Measurements from ENCODE around the gene NPC2. TPM values are rescaled to one million over a fixed set of nuclear protein-coding genes. Genes with fewer than 3 reads are reported as not detected.
"Not testable (repeated sequence)": the region's sequence is repeated elsewhere in the genome, so short reads cannot be mapped to it uniquely, and the experiment has no call there.

NPC2 gene
- total and polyA plus RNA-seq, 2 donors (not counting 3 experiments of a cell fraction or from before 2014, with no cell fraction given), result 203 to 406 TPM

DNA sequence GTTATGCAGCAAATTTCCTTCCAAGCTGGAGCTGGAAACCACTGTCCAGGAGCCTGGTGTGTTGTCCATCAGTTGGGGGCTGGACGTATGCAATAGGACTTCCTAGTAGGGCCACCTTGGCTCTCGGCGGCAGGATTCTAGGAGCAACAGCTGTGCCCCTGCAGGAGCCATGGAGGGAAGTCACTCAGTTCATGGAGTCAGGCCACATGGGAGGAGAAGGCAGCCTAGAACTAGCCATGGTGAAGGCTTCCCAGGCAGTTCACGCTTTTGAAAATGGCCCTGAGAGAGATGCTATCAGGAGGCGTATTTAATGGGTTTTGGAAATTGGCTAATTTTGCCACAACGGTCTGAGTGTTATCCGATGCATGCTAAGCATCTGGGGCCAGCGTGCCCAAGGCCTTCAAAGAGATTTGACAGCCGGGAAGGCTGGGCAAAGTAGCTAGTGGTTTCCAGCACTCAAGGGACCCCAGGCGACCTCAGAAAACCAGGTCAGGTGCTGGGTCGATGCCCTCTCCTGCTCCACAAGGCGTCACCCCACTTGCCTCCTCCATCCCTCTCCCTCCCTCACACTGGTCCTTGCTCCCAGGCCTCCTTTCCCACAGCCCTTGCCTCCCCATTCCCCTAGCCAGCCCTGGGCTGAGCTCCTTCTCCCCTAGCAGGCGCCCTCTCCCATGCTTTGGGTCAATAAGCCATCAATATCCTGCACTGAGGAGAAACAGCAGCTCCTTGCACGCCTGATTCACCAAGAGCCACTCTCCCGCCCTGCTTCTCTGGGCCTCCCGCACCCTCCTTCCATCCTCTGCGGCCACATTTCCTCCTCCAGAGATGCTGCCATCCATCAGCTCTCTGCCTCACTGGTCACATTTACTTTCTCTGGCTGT lies 36.2 kb downstream of the NPC2 start:
- intact Hi-C loops (cut with micrococcal nuclease), result no loop called here
- no peaks in the 10 kb centered on the region for H3K79me2 ChIP-seq (ENCODE audit: control insufficient read depth, insufficient read depth, low read length)
- DNase-seq (ENCODE audit: low read depth, low spot score), result no peak
- no peak overlapping the region for H3K4me2 ChIP-seq (ENCODE audit: insufficient read depth, low read length)
- H3K9me1 ChIP-seq (replicated peaks; ENCODE audit: control insufficient read depth, extremely low read depth, insufficient read depth, low read length), result no peaks in the 10 kb centered on the region
- H2AFZ ChIP-seq (ENCODE audit: low read depth, low read length), result no peak overlapping the region
- dilution Hi-C loops (cut with MboI; ENCODE audit: extremely low pct_ligation_motif_present, low sequenced_read_pairs), result no loop called here
- no peaks in the 10 kb centered on the region for H3K9me3 ChIP-seq (replicated peaks; ENCODE audit: control insufficient read depth, insufficient read depth, low read length)
- POLR2A ChIA-PET, result no interaction called here
- TF ChIP-seq EZH2 (IDR thresholded peaks at IDR 0.05; ENCODE audit: borderline replicate concordance, low read depth, low read length, severe bottlenecking) (no peak), JUN (IDR thresholded peaks at IDR 0.05; ENCODE audit: borderline replicate concordance, insufficient read depth, insufficient read length, low read depth) (no peak), MYC (IDR thresholded peaks at IDR 0.05; ENCODE audit: low read depth, low read length) (no peak), FOS (IDR thresholded peaks at IDR 0.05; ENCODE audit: borderline replicate concordance, insufficient read depth, low read length) (no peak), POLR2A (IDR thresholded peaks at IDR 0.05; ENCODE audit: low read depth, low read length) (no peak), GATA2 (IDR thresholded peaks at IDR 0.05; ENCODE audit: insufficient read depth, insufficient read length, low read depth, low read length) (no peak), POLR2AphosphoS5 (IDR thresholded peaks at IDR 0.05; ENCODE audit: insufficient read depth, low read depth, low read length) (no peak)
- TF ChIP-seq, protein P1, sequence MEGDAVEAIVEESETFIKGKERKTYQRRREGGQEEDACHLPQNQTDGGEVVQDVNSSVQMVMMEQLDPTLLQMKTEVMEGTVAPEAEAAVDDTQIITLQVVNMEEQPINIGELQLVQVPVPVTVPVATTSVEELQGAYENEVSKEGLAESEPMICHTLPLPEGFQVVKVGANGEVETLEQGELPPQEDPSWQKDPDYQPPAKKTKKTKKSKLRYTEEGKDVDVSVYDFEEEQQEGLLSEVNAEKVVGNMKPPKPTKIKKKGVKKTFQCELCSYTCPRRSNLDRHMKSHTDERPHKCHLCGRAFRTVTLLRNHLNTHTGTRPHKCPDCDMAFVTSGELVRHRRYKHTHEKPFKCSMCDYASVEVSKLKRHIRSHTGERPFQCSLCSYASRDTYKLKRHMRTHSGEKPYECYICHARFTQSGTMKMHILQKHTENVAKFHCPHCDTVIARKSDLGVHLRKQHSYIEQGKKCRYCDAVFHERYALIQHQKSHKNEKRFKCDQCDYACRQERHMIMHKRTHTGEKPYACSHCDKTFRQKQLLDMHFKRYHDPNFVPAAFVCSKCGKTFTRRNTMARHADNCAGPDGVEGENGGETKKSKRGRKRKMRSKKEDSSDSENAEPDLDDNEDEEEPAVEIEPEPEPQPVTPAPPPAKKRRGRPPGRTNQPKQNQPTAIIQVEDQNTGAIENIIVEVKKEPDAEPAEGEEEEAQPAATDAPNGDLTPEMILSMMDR (IDR thresholded peaks at IDR 0.05; ENCODE audit: extremely low read depth in 1 of 2, insufficient read depth in 1 of 2, low read depth in 1 of 2, low read length in 2 of 2), result no peak
- TF ChIP-seq, protein P2, sequence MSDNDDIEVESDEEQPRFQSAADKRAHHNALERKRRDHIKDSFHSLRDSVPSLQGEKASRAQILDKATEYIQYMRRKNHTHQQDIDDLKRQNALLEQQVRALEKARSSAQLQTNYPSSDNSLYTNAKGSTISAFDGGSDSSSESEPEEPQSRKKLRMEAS (IDR thresholded peaks at IDR 0.05; ENCODE audit: insufficient read depth, insufficient read length), result no peak
- CTCF ChIA-PET, result interaction anchor here (1.1 to 5.5 kb wide), 3 partner anchors 10 to 45 kb away, joined by 3 to 43 read pairs (median 7); no protein-coding TSS in a partner anchor
- peaks cover 1 to 3% of the 10 kb centered on the region in 2 experiments for H3K27me3 ChIP-seq (ENCODE audit: control insufficient read depth in 2 of 2, insufficient read depth in 2 of 2, low read length in 2 of 2)
- no peaks in the 10 kb centered on the region for H3K36me3 ChIP-seq (ENCODE audit: control insufficient read depth in 2 of 2, extremely low read depth in 1 of 2, insufficient read depth in 2 of 2, low read length in 2 of 2)
- no peaks in the 10 kb centered on the region for H4K20me1 ChIP-seq (replicated peaks; ENCODE audit: control insufficient read depth, extremely low read depth, insufficient read depth, low read length)
- no peak overlapping the region for H3K9ac ChIP-seq (replicated peaks; ENCODE audit: extremely low read depth, insufficient read depth, low read length)
- peaks cover 8% of the 10 kb centered on the region for H3K4me1 ChIP-seq (ENCODE audit: control insufficient read depth, extremely low read depth, insufficient read depth, low read length)
- no peak overlapping the region for H3K27ac ChIP-seq (ENCODE audit: insufficient read depth, low read depth, low read length)
- FAIRE-seq, result no peak
- H3K4me3 ChIP-seq (replicated peaks in 1 of 3; ENCODE audit: insufficient read depth in 1 of 3, low read depth in 1 of 3, low read length in 3 of 3), result no peak overlapping the region
- no TSS peak for BruUV-seq (replicated peaks)

DNA sequence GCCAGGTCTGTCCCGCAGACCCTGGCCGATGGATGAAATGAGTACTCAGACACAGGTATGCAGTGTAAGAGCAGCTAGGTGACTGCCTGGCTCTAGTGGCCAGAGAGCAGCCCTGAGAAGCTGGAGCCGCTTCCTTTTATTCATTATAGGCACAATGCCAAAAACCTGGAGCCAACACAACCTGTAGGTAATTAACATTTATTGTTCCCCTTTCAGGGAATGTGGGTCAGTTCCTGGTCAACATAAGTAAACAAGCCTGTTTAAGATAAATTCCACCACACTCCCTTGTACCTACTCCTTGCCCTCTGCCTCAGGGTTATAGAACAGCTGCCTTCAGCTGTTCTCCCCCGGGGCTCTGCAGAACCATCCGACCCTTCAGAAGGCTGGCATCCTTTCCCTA lies 38.7 kb downstream of the NPC2 start:
- FAIRE-seq; H3K4me2 ChIP-seq (ENCODE audit: insufficient read depth, low read length); H3K9ac ChIP-seq (replicated peaks; ENCODE audit: extremely low read depth, insufficient read depth, low read length); H3K9me1 ChIP-seq (replicated peaks; ENCODE audit: control insufficient read depth, extremely low read depth, insufficient read depth, low read length); H3K4me1 ChIP-seq (ENCODE audit: control insufficient read depth, extremely low read depth, insufficient read depth, low read length); dilution Hi-C loops (cut with MboI; ENCODE audit: extremely low pct_ligation_motif_present, low sequenced_read_pairs); H3K9me3 ChIP-seq (replicated peaks; ENCODE audit: control insufficient read depth, insufficient read depth, low read length); POLR2A ChIA-PET; BruUV-seq (replicated peaks); H3K36me3 ChIP-seq (ENCODE audit: control insufficient read depth in 2 of 2, extremely low read depth in 1 of 2, insufficient read depth in 2 of 2, low read length in 2 of 2); H2AFZ ChIP-seq (ENCODE audit: low read depth, low read length); intact Hi-C loops (cut with micrococcal nuclease); H4K20me1 ChIP-seq (replicated peaks; ENCODE audit: control insufficient read depth, extremely low read depth, insufficient read depth, low read length); H3K79me2 ChIP-seq (ENCODE audit: control insufficient read depth, insufficient read depth, low read length); H3K27ac ChIP-seq (ENCODE audit: insufficient read depth, low read depth, low read length); H3K4me3 ChIP-seq (replicated peaks in 1 of 3; ENCODE audit: insufficient read depth in 1 of 3, low read depth in 1 of 3, low read length in 3 of 3): not testable (repeated sequence)
- CTCF ChIA-PET, result interaction anchor here (1.5 kb wide), 1 partner anchor 35 kb away, joined by 3 read pairs; no protein-coding TSS in a partner anchor
- H3K27me3 ChIP-seq (ENCODE audit: control insufficient read depth in 2 of 2, insufficient read depth in 2 of 2, low read length in 2 of 2), result peaks cover 3 to 12% of the 10 kb centered on the region in 2 experiments
- DNase-seq (ENCODE audit: low read depth, low spot score), result peak; percentile 35
